RWPE1 (cell line): ENCODE measurements around the gene SLC44A2.

Experiments used
- CTCF ChIA-PET: fragments of 350-600 bp; sonication (Branson Sonifier 250); formaldehyde crosslinking; extraction: SDS; loops from one replicate; lab custom pipeline; 2021; lab: Yijun Ruan, JAX
- POLR2A ChIA-PET: fragments of 400-600 bp; formaldehyde crosslinking; extraction: SDS; loops from one replicate; lab custom pipeline; 2020; ENCODE audit warnings: antibody characterized with exemption; ENCODE audit not compliant: low non-redundant PET; lab: Yijun Ruan, JAX
- DNase-seq: peaks from one replicate; pipeline ENCODE4 v3.0.0; 2012; ENCODE audit warnings: low spot score
- H3K27ac ChIP-seq: fragments of 450-650 bp; 2 replicates; pipeline ENCODE4 v1.5.1; 2017
- TF ChIP-seq, protein P1 (sequence below): fragments of 450-650 bp; conservative IDR thresholded peaks from 2 replicates; pipeline ENCODE4 v1.5.1; 2017; ENCODE audit warnings: low read depth, mild to moderate bottlenecking

SLC44A2 gene

GRCh38 chr19:10624585-10624984, 768 bp upstream of the SLC44A2 start:
- POLR2A ChIA-PET: no interaction called here
- DNase-seq: no peak
- CTCF ChIA-PET: interaction anchor here (1.4 kb wide), 1 partner anchor 44 kb away, joined by 8 read pairs; no protein-coding TSS in a partner anchor
- TF ChIP-seq, protein P1, sequence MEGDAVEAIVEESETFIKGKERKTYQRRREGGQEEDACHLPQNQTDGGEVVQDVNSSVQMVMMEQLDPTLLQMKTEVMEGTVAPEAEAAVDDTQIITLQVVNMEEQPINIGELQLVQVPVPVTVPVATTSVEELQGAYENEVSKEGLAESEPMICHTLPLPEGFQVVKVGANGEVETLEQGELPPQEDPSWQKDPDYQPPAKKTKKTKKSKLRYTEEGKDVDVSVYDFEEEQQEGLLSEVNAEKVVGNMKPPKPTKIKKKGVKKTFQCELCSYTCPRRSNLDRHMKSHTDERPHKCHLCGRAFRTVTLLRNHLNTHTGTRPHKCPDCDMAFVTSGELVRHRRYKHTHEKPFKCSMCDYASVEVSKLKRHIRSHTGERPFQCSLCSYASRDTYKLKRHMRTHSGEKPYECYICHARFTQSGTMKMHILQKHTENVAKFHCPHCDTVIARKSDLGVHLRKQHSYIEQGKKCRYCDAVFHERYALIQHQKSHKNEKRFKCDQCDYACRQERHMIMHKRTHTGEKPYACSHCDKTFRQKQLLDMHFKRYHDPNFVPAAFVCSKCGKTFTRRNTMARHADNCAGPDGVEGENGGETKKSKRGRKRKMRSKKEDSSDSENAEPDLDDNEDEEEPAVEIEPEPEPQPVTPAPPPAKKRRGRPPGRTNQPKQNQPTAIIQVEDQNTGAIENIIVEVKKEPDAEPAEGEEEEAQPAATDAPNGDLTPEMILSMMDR: no peak
- H3K27ac ChIP-seq: peak overlapping the region; percentile 86

DNA sequence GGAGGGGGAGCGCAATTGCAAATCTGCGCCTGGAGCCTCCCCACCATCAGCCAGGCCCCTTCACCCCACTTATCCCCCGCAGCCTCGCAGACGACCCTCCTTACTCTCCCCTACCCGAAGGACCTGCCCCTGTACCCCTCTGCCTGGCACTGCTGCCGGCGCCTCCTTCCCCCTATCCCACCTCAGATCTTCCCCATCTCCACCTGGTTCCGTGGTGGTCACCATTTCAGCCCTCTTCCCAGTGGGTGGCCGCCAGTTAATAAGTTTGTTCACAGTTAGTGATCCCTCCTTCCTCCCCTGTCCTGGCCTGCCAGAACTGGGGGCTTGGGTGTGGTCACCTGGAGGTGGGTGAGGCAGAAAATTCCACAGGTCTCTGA, 397 bp downstream of the SLC44A2 start:
- TF ChIP-seq, protein P1: no peak
- H3K27ac ChIP-seq: peak overlapping the region; percentile 86
- ChIA-PET CTCF (interaction anchor here (1.4 kb wide), 1 partner anchor 45 kb away, joined by 8 read pairs; no protein-coding TSS in a partner anchor), POLR2A (no interaction called here)
- peak; percentile 29 for DNase-seq

DNA sequence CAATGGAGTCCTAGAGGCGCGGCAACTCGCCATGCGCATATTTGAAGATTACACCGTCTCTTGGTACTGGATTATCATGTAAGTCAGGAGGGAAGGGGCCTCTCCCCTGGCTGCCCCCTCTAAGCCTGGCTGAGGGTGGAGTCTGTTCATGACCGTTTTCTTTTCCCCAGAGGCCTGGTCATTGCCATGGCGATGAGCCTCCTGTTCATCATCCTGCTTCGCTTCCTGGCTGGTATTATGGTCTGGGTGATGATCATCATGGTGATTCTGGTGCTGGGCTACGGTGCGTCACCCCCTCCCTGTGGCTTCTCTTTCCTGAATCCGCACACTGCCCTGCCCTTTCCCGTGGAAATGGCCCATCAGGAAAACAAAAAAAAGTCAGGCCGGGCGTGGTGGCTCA, 6.5 kb downstream of the SLC44A2 start:
- H3K27ac ChIP-seq: no peak overlapping the region
- TF ChIP-seq, protein P1: no peak
- CTCF ChIA-PET: no interaction called here
- no peak for DNase-seq
- POLR2A ChIA-PET: no interaction called here

- ChIA-PET POLR2A (no interaction called here), CTCF (interaction anchor here (0.7 to 1.3 kb wide), 2 partner anchors 10 to 218 kb away, joined by 4 to 8 read pairs; no protein-coding TSS in a partner anchor)
- TF ChIP-seq, protein P1: no peak
- no peak for DNase-seq
- 0 out of 2 replicates have a peak overlapping the region, but pooled peaks have one; percentile 3 for H3K27ac ChIP-seq
Observed at GRCh38 chr19:10634430-10634829, 9.1 kb downstream of the SLC44A2 start.

DNA sequence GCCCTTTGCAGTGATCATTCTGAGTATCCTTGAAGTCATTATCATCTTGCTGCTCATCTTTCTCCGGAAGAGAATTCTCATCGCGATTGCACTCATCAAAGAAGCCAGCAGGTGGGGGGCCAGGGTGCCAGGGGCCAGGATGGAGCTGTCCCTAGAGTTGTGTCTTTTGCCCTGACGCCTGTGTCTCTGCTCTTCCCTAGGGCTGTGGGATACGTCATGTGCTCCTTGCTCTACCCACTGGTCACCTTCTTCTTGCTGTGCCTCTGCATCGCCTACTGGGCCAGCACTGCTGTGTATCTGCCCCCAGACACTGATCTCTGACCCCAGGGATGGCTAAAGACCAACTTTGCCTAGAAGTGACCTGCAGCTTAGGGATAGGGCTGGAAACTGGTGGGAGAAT, 9.6 kb downstream of the SLC44A2 start:
- DNase-seq: no peak
- POLR2A ChIA-PET: no interaction called here
- CTCF ChIA-PET: interaction anchor here (1.3 kb wide), 1 partner anchor 10 kb away, joined by 8 read pairs; no protein-coding TSS in a partner anchor
- 0 out of 2 replicates have a peak overlapping the region, but pooled peaks have one; percentile 3 for H3K27ac ChIP-seq
- TF ChIP-seq, protein P1: no peak

GRCh38 chr19:10636304-10636972, 11.1 kb downstream of the SLC44A2 start:
- CTCF ChIA-PET: interaction anchor here (0.6 kb wide), 1 partner anchor 94 kb away, joined by 3 read pairs; no protein-coding TSS in a partner anchor
- POLR2A ChIA-PET: no interaction called here
- H3K27ac ChIP-seq: no peak overlapping the region
- DNase-seq: no peak
- TF ChIP-seq, protein P1: no peak
